Cardiac muscle cell (in vitro differentiated cells and primary cell): ENCODE data around the gene CTSC. TPM values are rescaled to one million over a fixed set of nuclear protein-coding genes. Genes with fewer than 3 reads are reported as not detected.

Source experiments
- DNase-seq, 2 donors: peaks; one replicate each; pipeline versions ENCODE4 v3.0.0 to v3.0.0-alpha.2; 2010 to 2017; ENCODE audit warnings: low read depth in 1 of 2, low spot score in 1 of 2
- H3K27ac ChIP-seq: fragments of 200-600 bp; sonication (generic); 2 replicates; pipeline ENCODE4 v1.5.1; 2016
- H3K27me3 ChIP-seq: fragments of 200-600 bp; sonication (generic); 2 replicates; pipeline ENCODE4 v1.6.0; 2016; ENCODE audit warnings: control low read depth
- H3K36me3 ChIP-seq: fragments of 200-600 bp; sonication (generic); 2 replicates; pipeline ENCODE4 v1.5.1; 2016; ENCODE audit warnings: control low read depth
- H3K4me1 ChIP-seq: fragments of 200-600 bp; sonication (generic); 2 replicates; pipeline ENCODE4 v1.8.1; 2017; ENCODE audit warnings: low read depth, mild to moderate bottlenecking, mixed run types
- H3K4me3 ChIP-seq: fragments of 200-600 bp; sonication (generic); 2 replicates; pipeline ENCODE4 v1.5.1; 2016; ENCODE audit warnings: mild to moderate bottlenecking
- H3K9me3 ChIP-seq: fragments of 200-600 bp; sonication (generic); 2 replicates; pipeline ENCODE4 v1.5.1; 2017; ENCODE audit warnings: low read depth, mild to moderate bottlenecking, control low read depth
- polyA plus RNA-seq: library from polyadenylated mRNA; unstranded; fragments of >200 nt; fragmentation: Nextera tagmentation; extraction: Ambion mirVana; gene quantifications from 2 replicates; pipeline ENCODE4 v1.2.1, GENCODE V29; 2016
- total RNA-seq: library from RNA; depleted of rRNA; stranded (reverse); fragments of >200 nt; gene quantifications from 2 replicates; pipeline ENCODE4 v1.2.3, GENCODE V29; 2016
- TF ChIP-seq, protein P1 (sequence below): IDR thresholded peaks from 2 replicates; pipeline ENCODE4 v1.5.1; 2012; ENCODE audit warnings: low read depth, mild to moderate bottlenecking, low read length

The CTSC gene
- total RNA-seq = 109 and 120 TPM in 2 replicates
- 119 and 145 TPM in 2 replicates for polyA plus RNA-seq

DNA sequence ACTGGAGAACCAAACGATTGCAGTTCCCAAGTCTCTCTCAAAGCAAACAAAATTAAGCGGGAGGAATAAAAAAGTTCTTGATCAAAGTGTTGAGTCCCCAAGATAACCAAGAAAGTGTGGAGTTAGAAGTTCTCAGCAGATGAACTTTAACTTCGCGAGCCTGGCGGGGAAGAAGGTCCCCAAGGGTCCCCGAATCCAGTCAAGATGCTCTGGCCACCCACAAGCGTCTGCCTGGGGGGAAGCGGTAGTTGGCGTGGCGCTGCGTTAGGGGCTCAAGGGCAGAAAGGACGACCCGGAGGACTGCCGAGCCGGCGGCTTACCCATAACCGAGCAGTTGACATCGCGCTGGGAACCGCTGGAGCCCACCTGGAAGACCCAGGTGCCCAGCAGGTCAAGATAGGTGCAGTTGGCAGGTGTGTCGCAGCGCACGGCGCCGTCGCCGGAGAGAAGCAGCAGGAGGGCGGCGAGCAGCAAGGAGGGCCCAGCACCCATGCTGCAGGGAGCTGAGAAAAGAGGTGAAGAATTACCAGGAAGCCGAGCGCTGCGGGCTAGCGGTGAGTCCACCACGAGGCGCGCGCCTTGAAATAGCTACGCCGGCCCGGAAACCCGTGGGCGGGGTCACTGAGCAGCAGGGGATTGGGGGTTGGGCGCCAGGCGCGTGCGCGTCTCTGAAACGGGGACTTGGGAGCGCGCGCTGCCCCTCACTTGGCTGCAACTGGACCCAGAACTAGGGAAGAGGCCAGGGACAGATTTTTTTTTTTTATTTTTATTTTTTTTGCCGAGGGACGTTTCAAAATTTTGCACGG, at the start of gene CTSC:
Gene CTSC (minus strand): TSS at position 556 of the 806 bp plus-strand sequence. CDS start 64 bp downstream, at position 492.
- Histone ChIP-seq H3K4me1 (peaks cover 9% of the 10 kb centered on the region), H3K27ac (peak within 1 kb of the TSS; percentile 67), H3K27me3 (no peaks in the 10 kb centered on the region), H3K9me3 (no peaks in the 10 kb centered on the region), H3K4me3 (peak within 1 kb of the TSS; percentile 93), H3K36me3 (peaks cover 23% of the 10 kb centered on the region)
- DNase-seq = peak; percentile 95 to 96
- TF ChIP-seq, protein P1, sequence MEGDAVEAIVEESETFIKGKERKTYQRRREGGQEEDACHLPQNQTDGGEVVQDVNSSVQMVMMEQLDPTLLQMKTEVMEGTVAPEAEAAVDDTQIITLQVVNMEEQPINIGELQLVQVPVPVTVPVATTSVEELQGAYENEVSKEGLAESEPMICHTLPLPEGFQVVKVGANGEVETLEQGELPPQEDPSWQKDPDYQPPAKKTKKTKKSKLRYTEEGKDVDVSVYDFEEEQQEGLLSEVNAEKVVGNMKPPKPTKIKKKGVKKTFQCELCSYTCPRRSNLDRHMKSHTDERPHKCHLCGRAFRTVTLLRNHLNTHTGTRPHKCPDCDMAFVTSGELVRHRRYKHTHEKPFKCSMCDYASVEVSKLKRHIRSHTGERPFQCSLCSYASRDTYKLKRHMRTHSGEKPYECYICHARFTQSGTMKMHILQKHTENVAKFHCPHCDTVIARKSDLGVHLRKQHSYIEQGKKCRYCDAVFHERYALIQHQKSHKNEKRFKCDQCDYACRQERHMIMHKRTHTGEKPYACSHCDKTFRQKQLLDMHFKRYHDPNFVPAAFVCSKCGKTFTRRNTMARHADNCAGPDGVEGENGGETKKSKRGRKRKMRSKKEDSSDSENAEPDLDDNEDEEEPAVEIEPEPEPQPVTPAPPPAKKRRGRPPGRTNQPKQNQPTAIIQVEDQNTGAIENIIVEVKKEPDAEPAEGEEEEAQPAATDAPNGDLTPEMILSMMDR = no peak

DNA sequence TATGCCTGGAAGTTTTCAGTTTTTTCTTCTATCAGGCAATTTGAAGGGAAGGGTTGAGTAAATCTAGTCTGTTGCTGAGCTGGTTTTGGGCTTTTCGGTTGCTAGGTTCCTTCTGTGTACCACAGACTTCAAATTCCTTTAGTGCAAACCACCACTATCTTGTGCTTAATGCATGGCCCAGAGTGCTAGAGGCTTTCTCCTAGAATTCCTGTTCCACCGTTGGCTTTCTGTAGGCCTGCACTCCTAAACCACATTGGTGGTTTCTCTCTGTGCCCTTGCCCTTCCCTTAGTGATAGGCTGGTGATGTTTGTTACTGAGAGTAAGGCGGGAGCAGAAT, 47.1 kb upstream of the CTSC start:
- peak in 1 of 2 donors; percentile 55 for DNase-seq
- TF ChIP-seq, protein P1 = no peak

DNA sequence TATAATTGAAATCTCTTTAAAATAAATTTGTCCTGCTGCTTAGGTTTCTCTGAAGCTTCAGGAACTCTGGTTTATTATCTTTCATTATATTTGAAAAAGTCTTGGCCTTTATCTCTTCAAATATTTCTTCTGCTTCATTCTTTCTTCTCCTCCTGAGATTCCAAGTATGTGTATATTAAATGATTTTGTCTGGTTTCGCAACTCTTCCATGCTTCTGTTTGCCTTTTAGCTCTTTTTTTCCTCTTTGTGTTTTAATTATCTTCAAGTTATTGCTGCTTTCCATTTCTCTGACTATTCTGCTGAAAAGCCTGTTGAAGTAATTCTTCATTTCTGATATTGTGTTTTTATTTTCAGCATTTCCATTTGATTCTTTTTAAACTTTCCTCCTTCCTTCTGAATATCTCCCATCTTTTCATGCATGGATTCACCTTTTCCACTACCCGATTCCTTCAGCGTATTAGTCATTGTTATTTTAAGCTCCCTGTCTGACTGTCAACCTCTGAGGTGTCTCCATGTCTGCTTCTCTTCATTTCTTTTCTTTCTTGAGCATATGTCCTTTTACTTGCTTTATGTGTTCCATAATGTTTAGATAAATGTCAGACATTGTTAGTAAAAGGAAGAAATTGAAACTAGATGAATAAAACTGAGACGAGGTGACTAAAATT, 46.6 kb upstream of the CTSC start:
- peak in 1 of 2 donors; percentile 44 for DNase-seq
- Histone ChIP-seq H3K27ac (no peak overlapping the region), H3K27me3 (no peaks in the 10 kb centered on the region), H3K4me3 (no peak overlapping the region), H3K4me1 (peaks cover 5% of the 10 kb centered on the region), H3K36me3 (no peaks in the 10 kb centered on the region), H3K9me3 (no peaks in the 10 kb centered on the region)
- TF ChIP-seq, protein P1 = no peak

More for the DNA sequence above, 47.1 kb upstream of the CTSC start:
- H3K36me3 ChIP-seq = no peaks in the 10 kb centered on the region
- H3K27ac ChIP-seq = no peak overlapping the region
- H3K27me3 ChIP-seq = no peaks in the 10 kb centered on the region
- H3K9me3 ChIP-seq = no peaks in the 10 kb centered on the region
- H3K4me1 ChIP-seq = peaks cover 5% of the 10 kb centered on the region
- no peak overlapping the region for H3K4me3 ChIP-seq

DNA sequence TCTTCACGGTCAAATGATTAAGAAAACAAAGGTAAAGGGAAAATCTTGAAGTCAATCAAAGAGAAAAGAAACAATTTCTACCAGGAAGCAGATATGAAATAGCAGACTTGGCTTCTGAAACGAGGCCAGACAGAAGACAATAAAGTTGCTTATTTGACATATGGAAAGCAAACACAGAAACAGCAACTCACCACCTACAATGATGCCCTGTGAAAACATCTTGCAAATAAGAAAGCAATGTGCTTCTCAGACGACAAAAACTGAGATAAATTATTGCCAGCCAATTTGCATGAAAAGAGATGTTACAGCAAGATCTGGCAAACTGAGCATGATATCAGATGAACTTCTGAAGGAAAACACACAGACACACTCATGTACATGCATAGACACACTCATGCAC, 45.9 kb upstream of the CTSC start:
- TF ChIP-seq, protein P1 = no peak
- no peaks in the 10 kb centered on the region for H3K27me3 ChIP-seq
- DNase-seq = no peak
- H3K4me3 ChIP-seq = no peak overlapping the region
- H3K4me1 ChIP-seq = peaks cover 5% of the 10 kb centered on the region
- no peaks in the 10 kb centered on the region for H3K9me3 ChIP-seq
- no peaks in the 10 kb centered on the region for H3K36me3 ChIP-seq
- no peak overlapping the region for H3K27ac ChIP-seq

DNA sequence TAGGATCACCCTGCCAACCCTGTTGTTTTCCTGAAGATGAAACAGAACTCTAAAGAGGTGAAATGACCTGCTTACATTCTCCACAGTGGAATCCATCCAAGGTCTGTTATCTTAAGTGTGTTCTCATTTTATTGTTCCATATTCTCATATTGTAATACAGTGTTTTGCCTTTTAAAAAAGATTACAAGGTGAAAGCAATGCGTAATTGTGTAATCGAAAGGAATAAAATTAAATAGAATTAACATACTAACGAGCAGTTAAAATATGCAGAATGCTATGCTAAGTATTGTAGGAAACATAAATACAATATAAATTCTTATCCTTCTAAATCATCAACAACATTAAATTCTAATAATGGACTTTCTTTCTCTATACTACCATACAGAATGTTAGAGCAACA, 41.6 kb upstream of the CTSC start:
- Histone ChIP-seq H3K36me3 (no peaks in the 10 kb centered on the region), H3K4me3 (no peak overlapping the region), H3K4me1 (peaks cover 1% of the 10 kb centered on the region), H3K27ac (no peak overlapping the region), H3K9me3 (no peaks in the 10 kb centered on the region), H3K27me3 (no peaks in the 10 kb centered on the region)
- TF ChIP-seq, protein P1 = no peak
- no peak for DNase-seq
